Ishikawa (cell line): ENCODE data around the gene PIGN.

ENCODE experiments used
- CEBPB ChIP-seq: IDR thresholded peaks from 2 replicates; pipeline ENCODE4 v1.6.1; 2012
- CREB1 ChIP-seq: IDR thresholded peaks from 2 replicates; pipeline ENCODE4 v1.6.1; 2012; ENCODE audit warnings: low read depth
- EP300 ChIP-seq: IDR thresholded peaks from 2 replicates; pipeline ENCODE4 v1.6.1; 2012; ENCODE audit warnings: borderline replicate concordance
- FOXM1 ChIP-seq: IDR thresholded peaks from 2 replicates; pipeline ENCODE4 v1.6.1; 2012; ENCODE audit warnings: low read depth, borderline replicate concordance
- TAF1 ChIP-seq: IDR thresholded peaks from 2 replicates; pipeline ENCODE4 v1.6.1; 2012; ENCODE audit warnings: low read depth, mild to moderate bottlenecking
- YY1 ChIP-seq: IDR thresholded peaks from 2 replicates; pipeline ENCODE4 v1.6.1; 2012; ENCODE audit warnings: low read depth
- TF ChIP-seq, protein P1 (sequence below): IDR thresholded peaks from 2 replicates; pipeline ENCODE4 v1.6.1; 2012
- TF ChIP-seq, protein P2 (sequence below): IDR thresholded peaks from 2 replicates; pipeline ENCODE4 v1.6.1; 2012; ENCODE audit warnings: low read depth, mild to moderate bottlenecking
- TF ChIP-seq, protein P3 (sequence below): IDR thresholded peaks from 2 replicates; pipeline ENCODE4 v1.6.1; 2012

DNA sequence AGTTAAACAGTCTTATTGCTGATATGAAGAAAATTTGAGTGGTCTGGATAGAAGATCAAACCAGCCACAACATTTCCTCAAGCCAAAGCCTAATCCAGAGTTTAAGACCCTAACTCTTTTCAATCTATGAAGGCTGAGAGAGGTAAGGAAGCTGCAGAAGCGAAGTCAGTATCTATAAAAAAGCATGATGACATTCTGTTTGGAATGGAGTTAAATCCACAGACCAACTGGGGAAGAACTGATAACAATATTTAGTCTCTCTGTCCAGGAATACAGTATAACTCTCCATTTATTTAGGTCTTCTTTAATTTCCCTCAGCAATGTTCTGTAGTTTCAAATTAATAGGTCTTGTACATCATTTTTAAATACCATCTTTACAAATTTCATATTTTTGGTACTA, 16.0 kb downstream of the PIGN start:
- TF ChIP-seq CREB1 (no peak), CEBPB (no peak), EP300 (no peak), TAF1 (no peak), FOXM1 (no peak), YY1 (no peak)
- TF ChIP-seq, protein P1, sequence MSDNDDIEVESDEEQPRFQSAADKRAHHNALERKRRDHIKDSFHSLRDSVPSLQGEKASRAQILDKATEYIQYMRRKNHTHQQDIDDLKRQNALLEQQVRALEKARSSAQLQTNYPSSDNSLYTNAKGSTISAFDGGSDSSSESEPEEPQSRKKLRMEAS = no peak
- TF ChIP-seq, protein P2, sequence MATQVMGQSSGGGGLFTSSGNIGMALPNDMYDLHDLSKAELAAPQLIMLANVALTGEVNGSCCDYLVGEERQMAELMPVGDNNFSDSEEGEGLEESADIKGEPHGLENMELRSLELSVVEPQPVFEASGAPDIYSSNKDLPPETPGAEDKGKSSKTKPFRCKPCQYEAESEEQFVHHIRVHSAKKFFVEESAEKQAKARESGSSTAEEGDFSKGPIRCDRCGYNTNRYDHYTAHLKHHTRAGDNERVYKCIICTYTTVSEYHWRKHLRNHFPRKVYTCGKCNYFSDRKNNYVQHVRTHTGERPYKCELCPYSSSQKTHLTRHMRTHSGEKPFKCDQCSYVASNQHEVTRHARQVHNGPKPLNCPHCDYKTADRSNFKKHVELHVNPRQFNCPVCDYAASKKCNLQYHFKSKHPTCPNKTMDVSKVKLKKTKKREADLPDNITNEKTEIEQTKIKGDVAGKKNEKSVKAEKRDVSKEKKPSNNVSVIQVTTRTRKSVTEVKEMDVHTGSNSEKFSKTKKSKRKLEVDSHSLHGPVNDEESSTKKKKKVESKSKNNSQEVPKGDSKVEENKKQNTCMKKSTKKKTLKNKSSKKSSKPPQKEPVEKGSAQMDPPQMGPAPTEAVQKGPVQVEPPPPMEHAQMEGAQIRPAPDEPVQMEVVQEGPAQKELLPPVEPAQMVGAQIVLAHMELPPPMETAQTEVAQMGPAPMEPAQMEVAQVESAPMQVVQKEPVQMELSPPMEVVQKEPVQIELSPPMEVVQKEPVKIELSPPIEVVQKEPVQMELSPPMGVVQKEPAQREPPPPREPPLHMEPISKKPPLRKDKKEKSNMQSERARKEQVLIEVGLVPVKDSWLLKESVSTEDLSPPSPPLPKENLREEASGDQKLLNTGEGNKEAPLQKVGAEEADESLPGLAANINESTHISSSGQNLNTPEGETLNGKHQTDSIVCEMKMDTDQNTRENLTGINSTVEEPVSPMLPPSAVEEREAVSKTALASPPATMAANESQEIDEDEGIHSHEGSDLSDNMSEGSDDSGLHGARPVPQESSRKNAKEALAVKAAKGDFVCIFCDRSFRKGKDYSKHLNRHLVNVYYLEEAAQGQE = no peak
- TF ChIP-seq, protein P3, sequence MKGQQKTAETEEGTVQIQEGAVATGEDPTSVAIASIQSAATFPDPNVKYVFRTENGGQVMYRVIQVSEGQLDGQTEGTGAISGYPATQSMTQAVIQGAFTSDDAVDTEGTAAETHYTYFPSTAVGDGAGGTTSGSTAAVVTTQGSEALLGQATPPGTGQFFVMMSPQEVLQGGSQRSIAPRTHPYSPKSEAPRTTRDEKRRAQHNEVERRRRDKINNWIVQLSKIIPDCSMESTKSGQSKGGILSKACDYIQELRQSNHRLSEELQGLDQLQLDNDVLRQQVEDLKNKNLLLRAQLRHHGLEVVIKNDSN = no peak
